Left hindlimb (tissue), 1 donor: ENCODE results near the gene APBA3.

Source experiments
- DNase-seq: peaks from one replicate; pipeline ENCODE4 v3.0.0-alpha.2; 2018

Gene APBA3

DNA sequence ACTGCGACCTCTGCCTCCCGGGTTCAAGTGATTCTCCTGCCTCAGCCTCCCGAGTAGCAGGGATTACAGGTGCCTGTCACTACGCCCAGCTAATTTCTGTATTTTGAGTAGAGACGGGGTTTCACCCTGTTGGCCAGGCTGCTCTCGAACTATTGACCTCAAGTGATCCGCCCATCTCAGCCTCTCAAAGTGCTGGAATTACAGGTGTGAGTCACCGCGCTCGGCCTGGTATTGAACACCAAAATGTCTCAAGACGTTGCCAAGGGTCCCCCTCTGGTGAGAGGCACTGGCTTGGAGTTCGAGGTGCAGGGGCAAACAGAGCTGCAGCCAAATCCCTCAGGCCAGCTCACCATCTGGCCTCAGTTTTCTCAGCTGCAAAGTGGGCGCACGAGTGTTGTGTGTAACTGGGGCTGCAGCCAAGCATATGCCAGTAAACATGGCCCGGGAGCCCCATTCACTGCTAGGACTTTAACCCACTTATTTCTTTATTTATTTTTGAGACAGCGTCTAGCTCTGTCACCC is 45.3 kb downstream of the APBA3 start:
- no peak for DNase-seq

DNA sequence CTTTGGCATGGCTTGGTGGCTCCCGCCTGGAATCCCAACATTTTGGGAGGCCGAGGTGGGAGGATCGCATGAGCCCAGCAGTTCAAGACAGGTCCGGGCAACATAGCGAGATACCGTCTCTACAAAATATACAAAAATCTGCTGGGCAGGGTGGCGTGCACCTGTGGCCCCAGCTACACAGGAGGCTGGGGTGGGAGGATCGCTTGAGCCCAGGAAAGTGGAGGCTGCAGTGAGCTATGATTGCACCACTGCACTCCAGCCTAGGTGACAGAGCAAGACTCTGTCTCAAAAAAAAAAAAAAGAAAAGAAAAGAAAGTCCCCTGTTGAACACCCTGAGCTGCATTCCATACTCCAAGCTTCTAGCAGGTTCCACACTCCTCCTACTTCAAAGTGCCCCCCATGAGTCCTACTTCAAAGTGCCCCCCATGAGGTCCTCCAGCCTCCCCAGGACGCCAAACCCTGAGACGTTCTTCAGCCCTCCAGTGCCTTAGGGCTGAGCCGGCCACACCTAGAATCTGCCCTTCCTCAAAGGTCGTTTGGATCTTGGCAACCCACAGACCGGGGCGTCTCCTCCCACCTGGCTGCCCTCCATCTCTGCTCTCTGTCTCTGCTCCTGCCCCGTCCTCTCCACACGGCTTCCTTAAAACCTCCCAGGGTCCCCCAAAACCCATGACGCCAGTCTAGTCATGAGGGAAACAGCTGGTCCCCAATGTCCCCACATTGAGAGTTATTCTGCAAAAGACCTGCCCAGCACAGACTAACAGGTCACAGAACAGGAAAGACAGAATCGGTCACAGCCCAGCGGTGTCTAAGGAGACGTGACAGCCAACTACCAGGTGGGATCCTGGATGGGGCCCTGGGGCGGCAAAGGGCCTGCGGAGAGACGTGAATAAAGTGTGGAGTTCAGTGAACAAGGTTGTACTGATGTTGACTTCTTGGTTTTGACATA is 48.6 kb downstream of the APBA3 start:
- no peak for DNase-seq

DNA sequence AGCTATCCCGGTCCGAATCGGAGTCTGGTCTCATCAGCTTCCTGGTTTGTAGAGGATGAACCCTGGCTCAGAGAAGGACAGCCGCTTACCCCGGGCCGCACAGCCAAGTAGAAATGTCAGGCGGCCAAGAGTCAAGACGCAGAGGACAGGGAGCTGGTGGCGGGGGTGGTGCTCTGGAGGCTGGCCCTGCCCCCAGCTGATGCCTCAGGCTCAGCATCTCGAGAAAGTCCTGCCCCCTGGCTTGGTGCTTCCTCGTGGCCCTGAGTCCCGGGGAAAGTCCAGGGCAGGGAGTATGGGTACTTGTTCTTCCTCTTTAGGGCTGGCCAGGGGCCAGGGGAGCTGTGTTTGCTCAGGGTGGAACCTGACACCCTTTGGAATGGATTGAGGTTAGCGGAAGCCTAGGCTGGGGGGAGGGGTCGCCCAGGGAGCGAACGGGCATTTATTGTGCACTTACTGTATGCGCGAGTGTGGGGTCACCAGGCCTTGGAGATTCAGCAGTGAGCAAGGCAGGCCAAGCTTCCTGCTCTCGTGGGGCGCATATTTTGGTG is 51.2 kb downstream of the APBA3 start:
- no peak for DNase-seq

DNA sequence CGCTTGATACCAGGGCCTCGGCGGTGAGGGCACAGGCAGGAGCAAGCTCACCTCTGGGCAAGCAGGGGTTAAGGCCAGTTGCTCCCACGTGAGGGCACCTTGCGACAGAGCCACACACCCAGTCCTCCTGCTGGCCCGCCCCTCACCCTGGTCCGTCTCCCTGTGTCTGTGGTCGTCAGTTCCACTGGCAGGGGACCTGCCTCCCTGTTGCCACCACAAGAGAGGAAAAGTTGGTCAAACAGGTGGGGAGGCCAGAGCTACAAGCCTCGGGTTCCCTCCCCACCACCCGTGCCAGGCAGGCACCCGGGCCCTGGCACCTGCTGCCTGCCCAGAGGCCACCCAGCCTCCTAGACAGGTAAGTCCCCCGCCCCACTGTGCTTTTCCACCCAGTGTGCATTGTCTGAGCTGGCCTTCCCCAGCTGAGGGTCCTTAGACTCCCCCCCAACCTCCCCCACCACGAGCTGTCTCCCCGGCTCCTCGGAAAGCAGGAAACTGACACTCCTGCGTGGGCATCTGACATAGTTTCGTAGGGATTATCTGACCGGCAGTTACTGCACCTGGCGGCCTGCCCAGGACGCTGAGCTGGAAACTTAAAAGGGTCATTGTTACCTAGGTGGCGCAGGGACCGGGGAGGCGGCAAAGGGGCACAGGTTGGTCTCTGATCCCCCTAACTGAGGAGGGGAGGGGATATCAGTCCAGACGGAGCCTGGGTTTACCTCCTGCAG is 53.1 kb downstream of the APBA3 start, which contains the start of gene TJP3:
Gene TJP3 (plus strand): TSS at position 178 of the 725 bp plus-strand sequence. CDS start 20,049 bp downstream, outside the sequence.
- no peak for DNase-seq

DNA sequence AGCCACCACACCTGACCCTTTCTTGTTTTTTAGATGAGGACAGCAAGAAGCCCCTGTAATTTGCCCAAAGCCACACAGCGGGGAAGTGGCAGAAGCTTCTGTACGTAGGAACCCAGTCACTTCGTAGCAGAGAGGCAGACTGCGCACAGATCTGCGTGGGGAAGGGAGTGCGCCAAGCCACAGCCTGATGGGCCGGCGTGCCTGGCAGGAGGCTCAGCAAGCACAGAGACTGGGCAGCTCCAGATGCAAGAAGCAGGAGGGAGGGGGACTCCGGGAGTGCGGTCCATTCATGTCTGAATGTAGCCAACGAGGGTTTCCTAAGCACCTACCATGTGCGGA is 53.7 kb downstream of the APBA3 start:
- no peak for DNase-seq

DNA sequence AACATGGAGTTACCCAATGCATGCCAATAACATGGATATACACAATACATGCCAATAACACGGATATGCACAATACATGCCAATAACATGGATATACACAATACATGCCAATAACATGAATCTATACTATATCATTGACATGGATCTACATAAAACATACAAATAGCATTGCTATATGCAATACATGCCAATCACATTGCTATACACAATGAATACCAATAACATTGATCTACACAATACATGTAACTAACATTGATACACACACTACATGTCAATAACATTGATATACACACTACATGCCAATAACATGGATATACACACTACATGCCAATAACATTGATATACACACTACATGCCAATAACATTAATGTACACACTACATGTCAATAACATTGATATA is 60.3 kb downstream of the APBA3 start:
- DNase-seq, result no peak
